ENCODE measurements around the gene TSHB. TPM values are rescaled to one million over a fixed set of nuclear protein-coding genes. Genes with fewer than 3 reads are reported as not detected.

Gene TSHB
- total RNA-seq, 1 donor from 2014 or later, result not detected

Other genes with a start within 250 kb of the TSHB start
- gene SIKE1, start 249.1 kb upstream of the TSHB start, total RNA-seq, result 32.9 and 40.7 TPM in 2 replicates
- gene SYCP1, start 175.0 kb upstream of the TSHB start, total RNA-seq, result not detected in 2 replicates
- 0.79 and 0.87 TPM in 2 replicates for gene TSPAN2, start 59.7 kb downstream of the TSHB start, total RNA-seq